ENCODE results near the gene AGMO.

AGMO gene

GRCh38 chr7:15326044-15326644 is 235.7 kb downstream of the AGMO start:
- Histone ChIP-seq H3K79me2 (ENCODE audit: control insufficient read depth, low read length) (no peaks in the 10 kb centered on the region), H3K36me3 (ENCODE audit: control insufficient read depth, low read length) (no peaks in the 10 kb centered on the region), H3K9me2 (replicated peaks; ENCODE audit: control insufficient read depth, low read length) (no peaks in the 10 kb centered on the region), H4K20me1 (ENCODE audit: control insufficient read depth, insufficient read depth, low read depth, low read length) (no peaks in the 10 kb centered on the region), H3F3A (ENCODE audit: control insufficient read depth, insufficient read depth) (no peaks in the 10 kb centered on the region), H3K27ac (ENCODE audit: low read depth, low read length) (no peak overlapping the region), H3K4me2 (ENCODE audit: low read length) (no peak overlapping the region), H3K4me3 (ENCODE audit: low read length) (no peak overlapping the region), H3K27me3 (ENCODE audit: control insufficient read depth, low read length) (no peaks in the 10 kb centered on the region), H3K9me3 (ENCODE audit: control insufficient read depth, insufficient read depth, low read length) (no peaks in the 10 kb centered on the region), H3K4me1 (ENCODE audit: control insufficient read depth, low read length) (no peaks in the 10 kb centered on the region)
- peak; percentile 65 for TF ChIP-seq CTCF (IDR thresholded peaks at IDR 0.05; ENCODE audit: low read depth, low read length, poor library complexity, severe bottlenecking)
- TF ChIP-seq EZH2phosphoT487 (IDR thresholded peaks at IDR 0.05; ENCODE audit: borderline replicate concordance, low read length): no peak

GRCh38 chr7:15323550-15323949 is 238.3 kb downstream of the AGMO start:
- TF ChIP-seq EZH2phosphoT487 (IDR thresholded peaks at IDR 0.05; ENCODE audit: borderline replicate concordance, low read length) (no peak), CTCF (IDR thresholded peaks at IDR 0.05; ENCODE audit: low read depth, low read length, poor library complexity, severe bottlenecking) (no peak)
- no peaks in the 10 kb centered on the region for H4K20me1 ChIP-seq (ENCODE audit: control insufficient read depth, insufficient read depth, low read depth, low read length)
- no peaks in the 10 kb centered on the region for H3K36me3 ChIP-seq (ENCODE audit: control insufficient read depth, low read length)
- no peak overlapping the region for H3K4me3 ChIP-seq (ENCODE audit: low read length)
- H3K4me1 ChIP-seq (ENCODE audit: control insufficient read depth, low read length): no peaks in the 10 kb centered on the region
- no peaks in the 10 kb centered on the region for H3K9me3 ChIP-seq (ENCODE audit: control insufficient read depth, insufficient read depth, low read length)
- no peaks in the 10 kb centered on the region for H3F3A ChIP-seq (ENCODE audit: control insufficient read depth, insufficient read depth)
- H3K27me3 ChIP-seq (ENCODE audit: control insufficient read depth, low read length): no peaks in the 10 kb centered on the region
- H3K4me2 ChIP-seq (ENCODE audit: low read length): no peak overlapping the region
- H3K27ac ChIP-seq (ENCODE audit: low read depth, low read length): no peak overlapping the region
- H3K9me2 ChIP-seq (replicated peaks; ENCODE audit: control insufficient read depth, low read length): no peaks in the 10 kb centered on the region; the same call in 1 of the 2 replicates
- H3K79me2 ChIP-seq (ENCODE audit: control insufficient read depth, low read length): no peaks in the 10 kb centered on the region

- no peaks in the 10 kb centered on the region for H3K9me3 ChIP-seq (ENCODE audit: control insufficient read depth, insufficient read depth, low read length)
- H3K4me2 ChIP-seq (ENCODE audit: low read length): no peak overlapping the region
- H3K4me3 ChIP-seq (ENCODE audit: low read length): no peak overlapping the region
- no peaks in the 10 kb centered on the region for H3K79me2 ChIP-seq (ENCODE audit: control insufficient read depth, low read length)
- no peaks in the 10 kb centered on the region; the same call in 1 of the 2 replicates for H3K9me2 ChIP-seq (replicated peaks; ENCODE audit: control insufficient read depth, low read length)
- TF ChIP-seq EZH2phosphoT487 (IDR thresholded peaks at IDR 0.05; ENCODE audit: borderline replicate concordance, low read length): no peak
- TF ChIP-seq CTCF (IDR thresholded peaks at IDR 0.05; ENCODE audit: low read depth, low read length, poor library complexity, severe bottlenecking): no peak
- H3K27ac ChIP-seq (ENCODE audit: low read depth, low read length): no peak overlapping the region
- no peaks in the 10 kb centered on the region for H3K36me3 ChIP-seq (ENCODE audit: control insufficient read depth, low read length)
- no peaks in the 10 kb centered on the region for H3K27me3 ChIP-seq (ENCODE audit: control insufficient read depth, low read length)
- H3F3A ChIP-seq (ENCODE audit: control insufficient read depth, insufficient read depth): no peaks in the 10 kb centered on the region
- no peaks in the 10 kb centered on the region for H4K20me1 ChIP-seq (ENCODE audit: control insufficient read depth, insufficient read depth, low read depth, low read length)
- no peaks in the 10 kb centered on the region for H3K4me1 ChIP-seq (ENCODE audit: control insufficient read depth, low read length)
These were observed 244.6 kb downstream of the AGMO start for GRCh38 chr7:15317215-15317614.
